Activated naive CD4-positive, alpha-beta T cell treated with anti-CD3 and anti-CD28 coated beads, Interleukin-2, amount 50 U/mL, for 24 hours (primary cell): ENCODE results near the gene AGBL1.

Source experiments
- H3K27ac Mint-ChIP-seq: one replicate; pipeline ENCODE4 v1.8.0; 2021; ENCODE audit warnings: mild to moderate bottlenecking, mixed read lengths
- H3K27me3 Mint-ChIP-seq: one replicate; pipeline ENCODE4 v1.8.0; 2021; ENCODE audit warnings: mixed read lengths
- H3K36me3 Mint-ChIP-seq: one replicate; pipeline ENCODE4 v1.8.0; 2021; ENCODE audit warnings: mixed read lengths
- H3K4me1 Mint-ChIP-seq: one replicate; pipeline ENCODE4 v1.8.0; 2021; ENCODE audit warnings: mixed read lengths
- H3K4me3 Mint-ChIP-seq: one replicate; pipeline ENCODE4 v1.8.0; 2021; ENCODE audit warnings: mild to moderate bottlenecking, mixed read lengths
- H3K9me3 Mint-ChIP-seq: one replicate; pipeline ENCODE4 v1.8.0; 2021; ENCODE audit warnings: mixed read lengths

The AGBL1 gene

GRCh38 chr15:86759800-86760523 is 680.3 kb downstream of the AGBL1 start:
- Mint-ChIP-seq H3K27me3 (peaks cover 11% of the 10 kb centered on the region), H3K4me3 (no peak overlapping the region), H3K27ac (no peak overlapping the region), H3K4me1 (no peaks in the 10 kb centered on the region), H3K36me3 (no peaks in the 10 kb centered on the region), H3K9me3 (no peaks in the 10 kb centered on the region)

GRCh38 chr15:86762874-86763273 is 683.2 kb downstream of the AGBL1 start:
- Mint-ChIP-seq H3K9me3 (no peaks in the 10 kb centered on the region), H3K36me3 (no peaks in the 10 kb centered on the region), H3K4me3 (no peak overlapping the region), H3K4me1 (no peaks in the 10 kb centered on the region), H3K27me3 (peaks cover 5% of the 10 kb centered on the region), H3K27ac (no peak overlapping the region)

GRCh38 chr15:86764021-86764420 is 684.4 kb downstream of the AGBL1 start:
- H3K36me3 Mint-ChIP-seq: no peaks in the 10 kb centered on the region
- H3K27me3 Mint-ChIP-seq: peaks cover 5% of the 10 kb centered on the region
- no peak overlapping the region for H3K27ac Mint-ChIP-seq
- no peaks in the 10 kb centered on the region for H3K4me1 Mint-ChIP-seq
- H3K4me3 Mint-ChIP-seq: no peak overlapping the region
- no peaks in the 10 kb centered on the region for H3K9me3 Mint-ChIP-seq

GRCh38 chr15:86765281-86765680 is 685.6 kb downstream of the AGBL1 start:
- H3K36me3 Mint-ChIP-seq: no peaks in the 10 kb centered on the region
- no peak overlapping the region for H3K4me3 Mint-ChIP-seq
- no peaks in the 10 kb centered on the region for H3K4me1 Mint-ChIP-seq
- H3K9me3 Mint-ChIP-seq: no peaks in the 10 kb centered on the region
- no peak overlapping the region for H3K27ac Mint-ChIP-seq
- peaks cover 4% of the 10 kb centered on the region for H3K27me3 Mint-ChIP-seq

- Mint-ChIP-seq H3K9me3 (no peaks in the 10 kb centered on the region), H3K4me3 (no peak overlapping the region), H3K36me3 (no peaks in the 10 kb centered on the region), H3K27ac (no peak overlapping the region), H3K27me3 (no peaks in the 10 kb centered on the region), H3K4me1 (no peaks in the 10 kb centered on the region)
These were observed 692.8 kb downstream of the AGBL1 start for GRCh38 chr15:86772369-86773059.

GRCh38 chr15:86773736-86774135 is 694.1 kb downstream of the AGBL1 start:
- H3K27ac Mint-ChIP-seq: no peak overlapping the region
- no peaks in the 10 kb centered on the region for H3K4me1 Mint-ChIP-seq
- no peak overlapping the region for H3K4me3 Mint-ChIP-seq
- no peaks in the 10 kb centered on the region for H3K36me3 Mint-ChIP-seq
- no peaks in the 10 kb centered on the region for H3K27me3 Mint-ChIP-seq
- H3K9me3 Mint-ChIP-seq: no peaks in the 10 kb centered on the region

- H3K27ac Mint-ChIP-seq: no peak overlapping the region
- H3K9me3 Mint-ChIP-seq: peaks cover 4% of the 10 kb centered on the region
- no peaks in the 10 kb centered on the region for H3K4me1 Mint-ChIP-seq
- H3K27me3 Mint-ChIP-seq: no peaks in the 10 kb centered on the region
- no peak overlapping the region for H3K4me3 Mint-ChIP-seq
- no peaks in the 10 kb centered on the region for H3K36me3 Mint-ChIP-seq
These were observed 696.5 kb downstream of the AGBL1 start for GRCh38 chr15:86776145-86776544.

- H3K4me1 Mint-ChIP-seq: no peaks in the 10 kb centered on the region
- no peak overlapping the region for H3K27ac Mint-ChIP-seq
- H3K27me3 Mint-ChIP-seq: peaks cover 3% of the 10 kb centered on the region
- no peak overlapping the region for H3K4me3 Mint-ChIP-seq
- H3K9me3 Mint-ChIP-seq: no peaks in the 10 kb centered on the region
- H3K36me3 Mint-ChIP-seq: no peaks in the 10 kb centered on the region
These were observed 716.9 kb downstream of the AGBL1 start for GRCh38 chr15:86796521-86796920.

- H3K9me3 Mint-ChIP-seq: no peaks in the 10 kb centered on the region
- H3K36me3 Mint-ChIP-seq: no peaks in the 10 kb centered on the region
- H3K27me3 Mint-ChIP-seq: peaks cover 3% of the 10 kb centered on the region
- no peaks in the 10 kb centered on the region for H3K4me1 Mint-ChIP-seq
- no peak overlapping the region for H3K27ac Mint-ChIP-seq
- no peak overlapping the region for H3K4me3 Mint-ChIP-seq
These were observed 717.5 kb downstream of the AGBL1 start for GRCh38 chr15:86797135-86797534.

GRCh38 chr15:86799226-86799625 is 719.6 kb downstream of the AGBL1 start:
- Mint-ChIP-seq H3K36me3 (no peaks in the 10 kb centered on the region), H3K27ac (no peak overlapping the region), H3K4me3 (no peak overlapping the region), H3K27me3 (peaks cover 1% of the 10 kb centered on the region), H3K4me1 (no peaks in the 10 kb centered on the region), H3K9me3 (no peaks in the 10 kb centered on the region)

- H3K27me3 Mint-ChIP-seq: peaks cover 1% of the 10 kb centered on the region
- H3K4me3 Mint-ChIP-seq: no peak overlapping the region
- H3K36me3 Mint-ChIP-seq: no peaks in the 10 kb centered on the region
- no peaks in the 10 kb centered on the region for H3K9me3 Mint-ChIP-seq
- H3K27ac Mint-ChIP-seq: no peak overlapping the region
- no peaks in the 10 kb centered on the region for H3K4me1 Mint-ChIP-seq
These were observed 722.6 kb downstream of the AGBL1 start for GRCh38 chr15:86802244-86802643.

- Mint-ChIP-seq H3K9me3 (no peaks in the 10 kb centered on the region), H3K4me1 (no peaks in the 10 kb centered on the region), H3K27me3 (peaks cover 1% of the 10 kb centered on the region), H3K4me3 (no peak overlapping the region), H3K27ac (no peak overlapping the region), H3K36me3 (no peaks in the 10 kb centered on the region)
These were observed 724.7 kb downstream of the AGBL1 start for GRCh38 chr15:86804406-86804805.

GRCh38 chr15:86810329-86810728 is 730.7 kb downstream of the AGBL1 start:
- H3K27me3 Mint-ChIP-seq: peaks cover 2% of the 10 kb centered on the region
- H3K27ac Mint-ChIP-seq: no peak overlapping the region
- H3K4me3 Mint-ChIP-seq: no peak overlapping the region
- no peaks in the 10 kb centered on the region for H3K9me3 Mint-ChIP-seq
- no peaks in the 10 kb centered on the region for H3K36me3 Mint-ChIP-seq
- no peaks in the 10 kb centered on the region for H3K4me1 Mint-ChIP-seq

GRCh38 chr15:86813892-86814291 is 734.2 kb downstream of the AGBL1 start:
- Mint-ChIP-seq H3K27ac (no peak overlapping the region), H3K27me3 (peaks cover 6% of the 10 kb centered on the region), H3K4me3 (no peak overlapping the region), H3K36me3 (no peaks in the 10 kb centered on the region), H3K9me3 (no peaks in the 10 kb centered on the region), H3K4me1 (no peaks in the 10 kb centered on the region)

- no peaks in the 10 kb centered on the region for H3K4me1 Mint-ChIP-seq
- H3K9me3 Mint-ChIP-seq: no peaks in the 10 kb centered on the region
- no peak overlapping the region for H3K27ac Mint-ChIP-seq
- H3K4me3 Mint-ChIP-seq: no peak overlapping the region
- peaks cover 3% of the 10 kb centered on the region for H3K27me3 Mint-ChIP-seq
- H3K36me3 Mint-ChIP-seq: no peaks in the 10 kb centered on the region
These were observed 749.6 kb downstream of the AGBL1 start for GRCh38 chr15:86829245-86829644.

- H3K4me1 Mint-ChIP-seq: no peaks in the 10 kb centered on the region
These were observed 750.6 kb downstream of the AGBL1 start for GRCh38 chr15:86830304-86830703.

More at GRCh38 chr15:86830304-86830703, 750.6 kb downstream of the AGBL1 start:
- Mint-ChIP-seq H3K27ac (no peak overlapping the region), H3K9me3 (no peaks in the 10 kb centered on the region), H3K36me3 (no peaks in the 10 kb centered on the region), H3K4me3 (no peak overlapping the region), H3K27me3 (no peaks in the 10 kb centered on the region)
